ENCODE results near the gene SPATA17. TPM values are rescaled to one million over a fixed set of nuclear protein-coding genes. Genes with fewer than 3 reads are reported as not detected.
"Not testable (repeated sequence)": the region's sequence is repeated elsewhere in the genome, so short reads cannot be mapped to it uniquely, and the experiment has no call there.

The SPATA17 gene
- total RNA-seq, 1 donor = under 0.01 TPM

DNA sequence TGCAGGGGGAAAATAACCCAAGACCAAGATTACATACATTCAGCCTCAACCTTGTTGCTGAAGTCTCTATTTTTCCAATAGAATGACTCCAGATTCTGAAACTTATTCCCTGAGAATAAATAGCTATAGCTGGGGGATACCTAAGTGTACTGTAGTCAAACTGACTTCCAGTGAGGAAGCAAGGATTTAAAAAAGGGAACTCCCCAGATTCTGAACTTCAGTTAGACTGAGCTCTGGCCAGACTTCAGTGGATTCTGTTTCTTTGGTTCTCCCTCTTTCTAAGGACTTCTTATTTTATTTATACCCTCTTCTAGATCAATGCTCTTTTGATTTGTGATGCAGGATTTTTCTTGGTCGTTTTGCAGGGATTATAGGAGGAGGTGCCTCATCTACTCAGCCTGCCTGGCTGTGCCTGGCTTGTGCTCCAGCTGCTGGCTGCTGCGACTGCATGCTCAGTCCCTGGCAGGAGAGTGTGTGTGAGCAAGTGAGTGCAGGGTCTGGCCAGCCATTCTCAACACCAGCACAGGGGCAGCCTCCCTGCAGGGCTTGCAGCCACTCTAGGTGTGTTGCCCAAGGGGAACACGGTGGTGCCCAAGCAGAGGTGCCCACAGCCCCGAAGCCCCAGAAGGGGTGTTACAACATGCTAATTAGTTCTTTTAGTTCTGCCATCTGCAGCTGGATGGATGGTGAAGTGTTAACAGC lies 43.0 kb downstream of the SPATA17 start:
- DNase-seq (ENCODE audit: low read depth in 2 of 3, low spot score in 2 of 3) = no peak

DNA sequence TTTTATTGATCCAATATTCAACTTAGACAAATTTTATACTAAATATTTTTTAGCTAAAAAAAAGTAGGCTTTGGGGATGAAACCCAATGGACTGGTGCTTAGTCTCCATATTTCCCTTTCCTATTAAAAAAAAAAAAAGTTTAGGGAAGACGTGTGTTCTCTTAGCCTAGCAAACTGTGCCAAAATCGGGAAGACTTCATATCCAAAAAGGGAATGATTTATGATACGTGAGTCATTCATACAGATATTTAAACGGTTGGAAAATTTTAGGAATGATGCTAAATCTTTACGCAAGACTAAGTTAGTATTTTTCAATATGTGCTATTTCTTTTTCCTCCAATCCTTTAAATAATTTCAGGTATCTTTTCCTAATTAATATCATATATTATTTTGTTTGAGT lies 50.7 kb downstream of the SPATA17 start:
- no peak for DNase-seq (ENCODE audit: low read depth in 2 of 3, low spot score in 2 of 3)

DNA sequence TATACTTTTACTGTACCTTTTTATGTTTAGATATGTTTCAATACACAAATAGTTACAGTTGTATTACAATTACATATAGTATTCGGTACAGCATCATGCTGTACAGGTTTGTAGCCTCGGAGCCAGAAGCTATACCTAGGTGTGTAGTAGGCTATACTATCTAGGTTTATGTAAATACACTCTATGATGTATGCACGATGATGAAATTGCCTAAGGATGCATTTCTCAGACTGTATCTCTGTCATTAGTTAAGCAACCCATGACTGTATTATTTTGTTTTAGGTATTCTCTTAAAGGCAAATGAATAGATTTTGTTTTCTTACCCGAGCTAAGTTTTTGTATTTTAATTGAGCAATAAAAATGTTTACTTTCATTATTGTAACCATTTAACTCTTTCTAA lies 56.4 kb downstream of the SPATA17 start:
- no peak for DNase-seq (ENCODE audit: low read depth in 2 of 3, low spot score in 2 of 3)

DNA sequence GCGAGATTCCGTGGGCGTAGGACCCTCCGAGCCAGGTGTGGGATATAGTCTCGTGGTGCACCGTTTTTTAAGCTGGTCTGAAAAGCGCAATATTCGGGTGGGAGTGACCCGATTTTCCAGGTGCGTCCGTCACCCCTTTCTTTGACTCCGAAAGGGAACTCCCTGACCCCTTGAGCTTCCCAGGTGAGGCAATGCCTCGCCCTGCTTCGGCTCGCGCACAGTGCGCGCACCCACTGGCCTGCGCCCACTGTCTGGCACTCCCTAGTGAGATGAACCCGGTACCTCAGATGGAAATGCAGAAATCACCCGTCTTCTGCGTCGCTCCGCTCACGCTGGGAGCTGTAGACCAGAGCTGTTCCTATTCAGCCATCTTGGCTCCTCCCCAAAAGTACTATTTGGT lies 65.0 kb downstream of the SPATA17 start:
- not testable (repeated sequence) for DNase-seq (ENCODE audit: low read depth in 2 of 3, low spot score in 2 of 3)

DNA sequence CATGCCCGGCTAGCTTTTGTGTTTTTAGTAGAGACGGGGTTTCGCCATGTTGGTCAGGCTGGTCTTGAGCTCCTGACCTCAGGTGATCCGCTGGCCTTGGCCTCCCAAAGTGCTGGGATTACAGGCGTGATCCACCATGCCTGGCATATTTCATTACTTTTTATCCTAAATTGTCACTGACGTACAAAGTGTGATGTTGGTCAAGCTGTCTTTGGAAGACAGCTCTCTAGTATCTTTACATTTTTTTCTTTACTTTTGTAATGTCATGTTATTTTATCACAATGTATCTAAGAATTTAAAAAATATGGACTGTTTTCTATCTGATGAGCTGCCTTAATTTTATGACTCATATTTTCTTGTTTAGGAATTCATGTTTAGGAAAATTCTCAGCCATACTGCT lies 72.2 kb downstream of the SPATA17 start:
- DNase-seq (ENCODE audit: low read depth in 2 of 3, low spot score in 2 of 3) = no peak

DNA sequence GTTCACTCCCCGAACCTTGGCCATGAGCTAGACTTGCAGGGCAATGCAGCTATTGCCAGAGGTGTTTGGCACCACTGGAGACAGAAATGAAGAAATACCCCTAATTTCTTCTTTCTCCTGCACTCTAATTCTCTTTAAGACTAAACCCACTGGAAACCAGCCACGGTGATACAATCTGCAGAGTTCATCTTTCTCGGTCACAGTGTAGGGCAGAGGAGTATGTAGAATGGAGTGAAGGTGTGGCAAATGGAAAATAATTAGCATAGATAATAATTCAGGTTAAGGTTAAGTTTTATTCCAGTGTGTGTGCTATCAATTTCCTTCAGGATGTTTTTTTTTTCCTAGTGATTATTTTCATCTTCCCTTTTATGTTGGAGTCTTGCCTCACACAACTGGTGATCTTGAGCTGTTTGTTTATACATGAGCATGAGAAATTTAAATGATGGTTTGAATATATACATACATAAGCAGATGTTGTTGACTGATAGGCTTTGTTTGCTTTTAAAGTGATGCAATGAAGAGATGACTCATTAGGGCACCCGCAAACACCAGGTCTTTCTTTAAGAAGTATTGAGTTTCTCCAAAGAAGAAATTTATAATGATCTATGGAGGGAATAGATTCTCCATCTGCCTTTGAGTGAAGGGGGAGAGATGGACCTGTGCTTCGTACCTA lies 81.9 kb downstream of the SPATA17 start:
- DNase-seq (ENCODE audit: low read depth in 2 of 3, low spot score in 2 of 3) = no peak

DNA sequence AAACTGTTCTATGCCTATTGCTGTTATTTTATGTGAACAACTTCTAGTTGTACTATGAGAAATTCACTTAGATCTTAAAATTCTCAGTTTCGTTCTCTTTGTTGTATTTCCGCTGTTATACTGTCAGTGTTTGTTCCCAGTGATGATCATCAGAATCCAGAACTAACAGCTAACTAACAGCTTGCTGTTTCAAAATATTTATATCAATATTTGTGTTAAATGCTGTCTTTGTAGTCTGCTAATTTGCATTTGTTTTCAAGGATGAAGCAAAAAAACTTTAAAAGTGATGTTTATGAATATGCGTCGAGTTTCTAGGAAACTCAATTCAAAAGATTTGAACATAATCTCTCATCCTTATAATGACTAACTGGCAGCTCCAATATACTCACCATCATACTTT lies 84.5 kb downstream of the SPATA17 start:
- no peak for DNase-seq (ENCODE audit: low read depth in 2 of 3, low spot score in 2 of 3)

DNA sequence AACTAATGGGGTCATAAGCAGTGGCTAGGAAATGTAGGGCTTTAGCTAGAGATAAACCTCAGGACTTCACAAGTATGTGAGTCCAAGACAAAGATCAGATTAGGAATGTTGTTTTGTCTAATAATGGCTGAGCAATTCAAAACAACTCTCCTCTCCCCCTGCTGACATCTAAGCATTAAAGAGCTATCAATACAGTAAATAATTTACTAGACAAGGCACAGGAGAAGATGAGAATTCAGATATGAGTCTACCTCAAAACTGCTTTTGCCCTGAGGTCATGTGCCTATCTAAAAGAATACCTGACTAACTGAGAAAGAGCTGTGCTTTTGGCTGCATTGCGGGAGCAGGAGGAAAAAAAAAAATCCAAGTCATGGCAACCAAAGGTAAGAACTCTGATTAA lies 86.8 kb downstream of the SPATA17 start:
- DNase-seq (ENCODE audit: low read depth in 2 of 3, low spot score in 2 of 3) = no peak

DNA sequence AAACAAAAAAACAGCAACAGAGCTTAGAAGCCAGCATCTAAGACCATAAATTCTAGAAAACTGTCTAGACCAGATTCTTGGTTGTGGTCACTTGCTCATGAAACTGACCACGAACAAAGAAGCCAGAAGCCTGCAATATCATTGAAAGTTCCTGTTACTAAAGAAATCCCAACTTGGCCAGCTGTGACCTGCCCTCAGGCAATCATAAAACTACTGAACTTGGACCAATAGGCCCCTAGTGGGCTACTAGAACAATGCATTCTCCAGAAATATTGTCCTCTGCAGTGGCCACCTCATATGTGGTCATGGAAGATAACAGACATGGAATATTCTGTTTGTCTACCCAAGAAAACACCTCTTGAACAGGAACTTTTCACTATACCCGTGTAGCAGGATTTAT lies 87.7 kb downstream of the SPATA17 start:
- DNase-seq (ENCODE audit: low read depth in 2 of 3, low spot score in 2 of 3) = no peak

DNA sequence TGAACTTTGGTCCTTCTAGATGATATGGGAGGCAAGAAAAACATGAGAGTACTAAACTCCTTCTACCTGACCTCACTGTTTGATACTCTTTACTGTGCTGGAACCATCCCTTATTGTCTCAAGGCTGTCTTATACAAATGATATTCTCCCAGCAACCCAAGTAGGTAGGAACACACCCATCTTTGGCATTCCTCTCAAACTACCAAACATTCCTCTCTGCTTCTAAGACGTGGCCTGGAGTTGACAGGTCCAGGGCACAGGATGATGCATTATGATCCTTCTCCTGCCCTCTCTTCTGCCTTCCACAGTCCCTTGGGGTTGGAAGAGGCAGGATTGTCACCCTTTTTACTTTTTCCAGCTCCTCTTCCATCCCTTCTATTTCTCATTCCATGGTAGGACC lies 90.5 kb downstream of the SPATA17 start:
- no peak for DNase-seq (ENCODE audit: low read depth in 2 of 3, low spot score in 2 of 3)

DNA sequence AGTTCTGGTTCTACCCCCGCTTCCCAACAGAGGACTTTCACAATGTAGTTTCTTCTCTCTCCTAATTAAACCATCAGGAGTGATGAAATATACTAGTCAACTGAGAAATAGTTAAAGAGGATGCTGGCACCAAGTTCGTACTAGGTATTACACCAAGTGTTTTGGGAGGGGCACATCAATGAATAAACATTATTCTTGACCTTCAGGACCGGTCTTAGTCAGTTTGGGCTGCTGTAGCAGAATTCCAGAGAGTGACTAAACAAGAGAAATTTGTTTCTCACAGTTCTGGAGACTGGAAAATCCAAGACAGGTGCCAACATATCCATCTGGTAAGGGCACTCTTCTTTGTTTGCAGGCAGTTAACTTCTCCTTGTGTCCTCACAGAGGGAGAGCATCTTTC lies 103.8 kb downstream of the SPATA17 start:
- DNase-seq (ENCODE audit: low read depth in 2 of 3, low spot score in 2 of 3) = no peak

DNA sequence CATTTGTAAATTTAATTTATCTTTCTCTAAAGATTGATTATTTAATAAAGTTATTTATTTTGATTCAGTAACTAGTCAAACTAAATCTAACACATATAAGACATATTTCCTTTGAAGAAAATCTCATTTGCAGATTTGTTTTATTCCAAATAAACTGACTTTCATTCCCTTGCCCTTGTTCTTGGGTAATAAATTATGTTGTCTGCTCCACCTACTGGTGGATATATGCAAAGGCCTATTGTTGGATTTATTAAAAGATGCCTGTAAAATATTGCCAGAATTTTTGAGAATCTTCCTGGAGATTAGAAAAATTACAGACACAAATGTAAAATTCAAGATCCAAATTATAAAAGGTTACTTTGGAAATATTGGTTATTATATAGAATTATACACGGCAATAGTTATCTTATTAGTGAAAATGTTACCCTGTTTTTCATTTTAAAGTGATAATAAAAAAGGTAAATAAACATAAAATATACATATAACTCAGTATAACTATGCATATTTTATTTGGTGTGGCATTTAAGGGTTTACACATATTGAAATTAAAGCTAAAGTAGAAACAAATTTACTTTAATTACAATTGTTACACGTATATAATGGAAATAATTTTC lies 116.1 kb downstream of the SPATA17 start:
- peak in 2 of 3 donors; percentile 2 to 26 for DNase-seq (ENCODE audit: low read depth in 2 of 3, low spot score in 2 of 3)

DNA sequence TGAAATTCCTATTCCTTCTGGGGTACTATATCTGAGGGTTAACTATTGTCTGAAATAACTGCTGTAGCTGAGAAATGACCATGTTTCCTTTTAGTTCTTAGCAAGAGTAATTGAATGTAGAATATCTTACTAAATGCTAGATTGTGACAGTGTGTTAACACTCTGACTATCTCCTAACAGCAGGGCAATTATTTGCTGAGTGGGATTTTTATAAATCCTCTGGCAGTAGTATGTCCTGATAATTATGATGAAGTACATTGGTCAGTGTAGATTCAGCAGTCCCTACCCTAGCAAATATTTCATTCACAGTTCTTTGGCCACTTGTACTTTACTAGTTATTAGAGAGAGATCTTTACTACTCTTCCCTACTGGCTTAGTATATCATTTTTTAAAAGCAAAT lies 138.6 kb downstream of the SPATA17 start:
- no peak for DNase-seq (ENCODE audit: low read depth in 2 of 3, low spot score in 2 of 3)

DNA sequence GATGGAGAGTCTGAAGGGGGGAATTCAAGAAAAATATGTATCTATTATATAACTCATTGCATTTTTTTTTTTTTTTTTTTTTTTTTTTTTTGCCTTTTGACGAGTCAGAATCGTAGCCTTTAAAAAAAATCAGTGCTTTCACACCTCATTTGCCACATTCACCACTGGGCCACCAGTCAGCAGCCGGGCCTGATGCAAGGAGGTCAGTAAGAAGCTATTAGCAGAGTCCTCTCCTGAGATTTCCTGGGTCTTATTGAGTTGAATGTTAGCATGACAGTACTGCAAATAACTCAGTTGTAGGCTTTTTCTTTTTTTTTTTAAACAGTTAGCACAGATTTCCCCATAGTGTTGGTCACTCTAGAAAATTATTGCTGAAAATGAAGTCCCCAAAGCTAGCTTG lies 139.8 kb downstream of the SPATA17 start:
- DNase-seq (ENCODE audit: low read depth in 2 of 3, low spot score in 2 of 3) = no peak

DNA sequence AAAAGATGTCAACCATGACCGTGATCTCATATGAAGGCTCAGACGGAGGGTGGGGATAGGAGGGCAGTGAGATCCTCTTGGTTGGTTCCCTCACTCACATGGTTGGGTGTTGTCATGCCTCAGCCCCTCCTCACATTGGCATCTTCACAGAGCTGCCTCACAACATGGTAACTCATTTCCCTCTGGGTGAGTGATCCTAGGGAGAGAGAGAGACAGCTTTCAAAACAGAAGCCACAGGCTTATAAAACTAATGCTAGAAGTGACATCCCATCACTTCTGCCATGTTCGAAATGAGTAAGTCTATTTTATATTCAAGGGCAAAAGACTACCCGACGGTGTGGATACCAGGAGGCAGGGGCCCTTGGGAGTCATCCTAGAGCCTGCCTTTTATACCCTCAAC lies 145.5 kb downstream of the SPATA17 start:
- DNase-seq (ENCODE audit: low read depth in 2 of 3, low spot score in 2 of 3) = no peak

DNA sequence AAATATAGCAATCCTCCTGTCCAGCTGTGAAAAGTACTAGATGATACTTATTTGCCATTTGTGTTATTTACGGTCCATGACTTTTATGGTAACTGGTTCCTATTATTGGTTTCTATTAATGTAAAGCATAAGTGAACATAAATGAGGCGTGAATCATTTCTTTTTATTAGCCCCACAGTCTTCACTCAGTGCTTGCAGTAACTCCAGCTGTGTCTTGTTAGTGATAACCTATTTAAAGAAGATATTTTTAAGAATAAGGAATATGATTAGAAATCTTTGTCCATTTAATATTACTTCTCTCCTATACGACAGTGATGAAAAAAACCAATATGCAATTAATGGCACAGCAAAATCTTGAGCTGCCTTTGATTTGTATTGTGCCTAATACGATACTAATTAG lies 149.9 kb downstream of the SPATA17 start:
- no peak for DNase-seq (ENCODE audit: low read depth in 2 of 3, low spot score in 2 of 3)

DNA sequence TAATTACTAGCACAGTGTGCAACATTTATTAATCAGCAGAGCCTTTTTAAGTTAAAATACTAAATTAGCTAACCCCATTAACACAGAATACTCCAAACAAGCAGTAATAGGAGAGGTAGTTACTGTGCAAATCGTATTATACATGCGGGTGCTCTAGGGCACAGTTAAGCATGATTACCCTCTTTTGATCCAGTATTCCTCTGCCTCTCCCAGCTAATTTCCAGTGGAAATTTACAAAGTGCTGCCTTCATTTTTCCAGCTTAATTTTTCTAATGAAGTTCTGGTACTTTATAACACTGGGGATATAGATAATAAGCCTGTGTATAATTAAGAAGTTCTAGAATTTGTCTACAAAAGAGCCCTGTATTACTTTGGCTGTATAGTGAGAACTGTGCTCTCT lies 159.9 kb downstream of the SPATA17 start:
- no peak for DNase-seq (ENCODE audit: low read depth in 2 of 3, low spot score in 2 of 3)

DNA sequence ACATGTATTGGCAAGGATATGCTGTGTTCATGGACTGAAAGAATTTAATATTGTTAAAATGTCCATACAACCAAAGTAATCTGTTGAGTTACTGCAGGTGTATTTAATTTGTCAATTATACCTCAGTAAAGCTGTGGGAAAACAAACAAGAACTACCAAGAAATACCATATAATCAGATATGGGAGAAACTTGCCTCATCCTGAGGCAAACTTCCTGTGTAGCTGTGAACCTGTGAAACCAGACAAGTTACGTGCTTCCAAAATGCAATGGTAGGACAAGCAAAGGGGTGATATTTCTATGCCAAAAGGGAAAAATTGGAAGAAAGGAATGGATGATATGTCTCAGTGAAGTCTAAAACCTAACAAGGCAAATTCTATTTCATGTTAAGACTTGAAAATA lies 174.6 kb downstream of the SPATA17 start:
- no peak for DNase-seq (ENCODE audit: low read depth in 2 of 3, low spot score in 2 of 3)

DNA sequence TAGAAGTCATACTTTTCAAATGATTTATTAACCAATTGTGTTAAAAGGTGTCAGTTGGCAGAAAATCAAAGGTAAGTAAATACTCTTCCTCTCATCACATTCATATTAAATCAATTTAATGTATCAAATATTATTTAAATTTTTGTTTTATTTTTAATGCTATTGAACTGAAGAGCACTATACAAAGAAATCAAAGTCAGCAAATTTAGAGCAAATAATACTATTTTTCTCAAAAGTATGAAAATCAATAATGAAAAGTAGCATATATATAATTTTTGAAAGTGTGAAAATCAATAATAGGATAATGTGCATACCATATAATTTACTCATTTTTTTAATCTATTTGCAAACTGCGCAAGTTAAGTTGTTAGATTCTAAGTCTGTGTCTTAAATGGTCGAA lies 181.0 kb downstream of the SPATA17 start:
- no peak for DNase-seq (ENCODE audit: low read depth in 2 of 3, low spot score in 2 of 3)

DNA sequence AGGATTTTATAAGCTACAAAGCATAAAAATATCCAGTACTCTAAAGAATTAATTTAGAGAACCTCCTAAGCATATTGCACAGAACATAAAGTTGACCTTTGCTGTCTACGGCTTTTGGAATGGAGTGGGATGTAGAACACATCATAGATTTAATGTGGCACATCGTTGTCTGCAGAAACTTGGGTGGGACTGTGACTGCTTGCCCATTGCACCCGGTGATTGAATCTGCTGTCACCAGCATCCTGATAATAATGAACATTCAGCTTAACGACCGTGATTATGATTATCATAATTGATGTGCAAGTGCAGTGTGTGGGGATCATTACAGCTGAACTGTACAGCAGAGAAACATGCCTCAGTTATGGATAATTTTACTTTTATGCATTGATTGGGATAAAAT lies 181.9 kb downstream of the SPATA17 start:
- DNase-seq (ENCODE audit: low read depth in 2 of 3, low spot score in 2 of 3) = no peak

DNA sequence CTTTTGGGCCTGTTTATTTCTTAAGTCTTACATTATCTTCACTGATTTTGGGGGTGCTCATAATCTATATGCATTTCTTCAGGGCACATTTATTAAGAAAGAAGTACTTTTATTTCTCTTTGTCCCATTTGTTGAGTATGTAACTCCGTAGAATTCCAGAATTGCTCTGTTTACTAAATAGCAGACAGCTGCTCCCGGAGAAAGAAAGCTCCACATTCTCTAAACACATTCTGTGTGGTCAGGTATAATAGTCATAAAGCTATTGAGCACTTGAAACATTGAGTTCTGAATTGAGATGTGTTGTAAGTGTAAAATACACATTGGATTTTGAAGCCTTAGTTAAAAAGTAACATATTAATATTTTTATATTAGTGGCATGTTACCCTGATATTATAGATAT lies 206.5 kb downstream of the SPATA17 start:
- DNase-seq (ENCODE audit: low read depth in 2 of 3, low spot score in 2 of 3) = no peak

DNA sequence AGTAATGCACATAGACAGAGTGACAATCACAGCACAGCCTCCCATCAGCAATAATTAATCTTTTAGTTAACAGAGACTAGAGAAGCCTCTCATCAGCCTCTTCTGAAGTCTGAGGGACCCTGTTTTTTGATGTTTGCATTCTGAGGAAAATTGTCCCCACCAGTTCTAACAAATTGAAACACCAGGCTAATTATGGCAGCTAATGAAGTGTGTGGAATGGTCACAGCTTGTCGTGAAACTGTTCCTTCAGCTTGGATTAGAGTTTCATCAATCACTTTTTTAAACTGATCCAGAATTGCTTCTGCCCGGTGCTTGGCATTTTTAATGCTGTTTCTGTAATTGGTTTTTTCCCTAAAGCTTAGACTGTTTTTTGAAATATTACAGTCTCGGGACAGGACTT lies 208.0 kb downstream of the SPATA17 start:
- no peak for DNase-seq (ENCODE audit: low read depth in 2 of 3, low spot score in 2 of 3)
